ENCODE data around the gene LVRN.
A peak's percentile ranks its signal among the peaks of the same experiment; 100 is the strongest.

Gene LVRN

DNA sequence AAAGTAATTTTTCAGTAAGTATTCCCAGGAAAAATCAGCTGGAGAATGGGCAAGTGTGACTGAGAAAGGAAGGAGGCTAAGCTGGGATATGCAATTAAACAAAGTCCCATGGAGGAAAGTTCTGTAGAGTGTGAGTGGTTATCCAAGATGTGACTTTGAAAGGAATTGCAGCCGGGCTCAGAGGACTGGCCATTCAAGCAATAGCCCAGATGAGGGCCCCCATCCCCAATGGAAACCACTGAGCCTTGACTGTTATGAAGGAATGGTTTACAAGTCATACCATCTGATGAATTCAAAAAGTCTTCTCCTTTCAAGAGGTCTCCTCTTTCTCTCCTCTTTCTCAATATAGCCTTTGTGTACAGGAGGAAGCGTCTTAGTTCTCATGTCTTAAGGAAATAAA lies 6.5 kb downstream of the LVRN start:
- peaks cover 21% of the 10 kb centered on the region for H3K27me3 Mint-ChIP-seq (ENCODE audit: low read depth, poor library complexity)
- peaks cover 6% of the 10 kb centered on the region for H3K9me3 Mint-ChIP-seq
- no peak overlapping the region for H3K4me3 Mint-ChIP-seq
- no peaks in the 10 kb centered on the region for H3K36me3 Mint-ChIP-seq (ENCODE audit: low read depth)
- H3K27ac Mint-ChIP-seq, result no peak overlapping the region
- no peak for DNase-seq
- TF ChIP-seq CTCF (IDR thresholded peaks at IDR 0.05), result no peak
- H3K4me1 Mint-ChIP-seq, result peaks cover 8% of the 10 kb centered on the region

DNA sequence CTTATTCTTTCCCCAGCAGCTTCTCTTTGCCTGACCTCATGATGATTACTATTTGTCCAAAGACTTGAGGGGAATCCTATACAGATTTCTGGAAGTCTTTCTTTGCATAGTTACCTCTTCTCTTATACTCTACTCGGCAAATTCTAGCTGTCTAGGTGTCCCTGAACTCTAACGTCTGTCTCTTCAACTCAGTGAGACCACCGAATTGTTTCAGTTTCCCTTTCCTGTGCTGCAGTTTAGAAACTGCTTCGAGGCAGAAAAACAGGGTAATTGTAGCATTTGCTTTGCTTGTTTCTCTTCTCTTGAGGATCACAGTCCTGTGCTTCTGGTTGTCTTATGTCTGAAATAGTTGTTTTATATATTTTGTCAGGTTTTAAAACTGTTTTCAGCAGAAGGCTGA lies 14.8 kb downstream of the LVRN start:
- no peak for DNase-seq
- peaks cover 6% of the 10 kb centered on the region for H3K27me3 Mint-ChIP-seq (ENCODE audit: low read depth, poor library complexity)
- TF ChIP-seq CTCF (IDR thresholded peaks at IDR 0.05), result no peak
- H3K4me1 Mint-ChIP-seq, result peaks cover 24% of the 10 kb centered on the region
- no peak overlapping the region for H3K4me3 Mint-ChIP-seq
- no peaks in the 10 kb centered on the region for H3K36me3 Mint-ChIP-seq (ENCODE audit: low read depth)
- no peak overlapping the region for H3K27ac Mint-ChIP-seq
- H3K9me3 Mint-ChIP-seq, result peaks cover 18% of the 10 kb centered on the region

GRCh38 chr5:115977988-115978387 lies 15.7 kb downstream of the LVRN start:
- no peak overlapping the region for H3K27ac Mint-ChIP-seq
- DNase-seq, result no peak
- peaks cover 18% of the 10 kb centered on the region for H3K9me3 Mint-ChIP-seq
- no peaks in the 10 kb centered on the region for H3K36me3 Mint-ChIP-seq (ENCODE audit: low read depth)
- no peak for TF ChIP-seq CTCF (IDR thresholded peaks at IDR 0.05)
- H3K27me3 Mint-ChIP-seq (ENCODE audit: low read depth, poor library complexity), result peaks cover 9% of the 10 kb centered on the region
- peaks cover 24% of the 10 kb centered on the region for H3K4me1 Mint-ChIP-seq
- no peak overlapping the region for H3K4me3 Mint-ChIP-seq

DNA sequence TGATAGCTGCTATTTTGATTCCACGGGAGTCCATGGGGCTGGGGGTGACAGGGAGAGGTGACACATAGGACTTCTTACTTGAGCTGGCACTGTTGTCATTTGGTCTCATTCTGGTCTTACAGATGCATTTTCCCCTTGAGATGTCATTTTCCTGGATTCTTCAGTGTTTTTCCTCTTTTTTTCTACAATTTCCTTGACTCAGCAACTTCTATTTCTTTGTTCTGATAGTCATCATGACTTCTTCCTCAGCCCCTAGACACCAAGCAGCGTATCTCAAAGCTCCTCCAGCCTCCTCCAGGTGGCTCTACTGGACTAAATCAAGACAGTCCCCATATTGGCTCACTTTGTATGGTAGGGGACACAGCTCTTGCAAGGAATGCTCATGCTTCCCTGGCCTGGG lies 16.5 kb downstream of the LVRN start:
- Mint-ChIP-seq H3K27ac (peak overlapping the region; percentile 7), H3K4me3 (no peak overlapping the region), H3K4me1 (peaks cover 25% of the 10 kb centered on the region), H3K27me3 (ENCODE audit: low read depth, poor library complexity) (peaks cover 9% of the 10 kb centered on the region), H3K36me3 (ENCODE audit: low read depth) (no peaks in the 10 kb centered on the region), H3K9me3 (peaks cover 18% of the 10 kb centered on the region)
- no peak for DNase-seq
- TF ChIP-seq CTCF (IDR thresholded peaks at IDR 0.05), result no peak

DNA sequence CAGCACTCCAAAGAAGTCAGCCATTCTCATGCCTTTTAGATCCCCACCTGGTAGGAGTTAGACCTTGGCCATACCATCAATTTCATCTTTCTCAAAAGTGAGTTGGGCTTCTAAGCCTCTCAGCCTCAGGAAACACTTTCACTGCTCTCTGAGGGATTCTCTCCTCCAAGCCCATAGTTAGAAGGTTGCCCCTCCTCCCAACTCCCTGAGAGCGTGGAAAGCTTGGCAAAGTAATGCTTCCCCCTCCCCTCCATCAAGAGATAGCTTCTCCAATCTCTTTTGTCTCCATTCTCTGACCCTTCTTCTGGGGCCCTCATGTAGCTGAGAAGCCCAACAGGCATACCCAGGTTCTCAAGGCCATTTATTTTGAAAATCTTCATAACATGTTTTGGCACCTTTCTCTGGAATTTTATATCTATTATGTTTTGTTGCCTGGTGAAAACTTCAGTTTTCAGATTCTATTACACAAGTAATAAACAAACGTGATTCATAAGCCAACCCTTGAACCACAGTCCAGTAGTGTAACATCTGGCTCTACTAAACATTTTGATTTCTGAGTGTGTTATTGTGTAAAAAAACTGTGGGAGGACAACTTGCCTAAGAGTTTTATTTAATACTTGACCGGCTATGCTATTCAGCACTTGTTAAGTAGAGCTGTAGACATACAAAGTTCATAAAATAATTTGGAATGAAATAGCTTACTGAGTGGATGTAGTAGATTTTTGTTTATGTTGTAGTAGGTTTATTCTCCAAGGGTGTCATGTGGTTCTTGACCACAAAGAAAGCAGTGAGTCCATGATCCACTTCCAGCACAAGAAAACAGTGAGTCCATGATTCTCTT lies 17.1 kb downstream of the LVRN start:
- peaks cover 31% of the 10 kb centered on the region for H3K4me1 Mint-ChIP-seq
- no peak for TF ChIP-seq CTCF (IDR thresholded peaks at IDR 0.05)
- DNase-seq, result no peak
- peaks cover 18% of the 10 kb centered on the region for H3K9me3 Mint-ChIP-seq
- peaks cover 9% of the 10 kb centered on the region for H3K27me3 Mint-ChIP-seq (ENCODE audit: low read depth, poor library complexity)
- H3K4me3 Mint-ChIP-seq, result no peak overlapping the region
- H3K36me3 Mint-ChIP-seq (ENCODE audit: low read depth), result no peaks in the 10 kb centered on the region
- H3K27ac Mint-ChIP-seq, result no peak overlapping the region

- no peak for DNase-seq
- H3K9me3 Mint-ChIP-seq, result no peaks in the 10 kb centered on the region
- TF ChIP-seq CTCF (IDR thresholded peaks at IDR 0.05), result no peak
- H3K36me3 Mint-ChIP-seq (ENCODE audit: low read depth), result no peaks in the 10 kb centered on the region
- peak overlapping the region; percentile 55 for H3K27ac Mint-ChIP-seq
- H3K27me3 Mint-ChIP-seq (ENCODE audit: low read depth, poor library complexity), result peaks cover 3% of the 10 kb centered on the region
- no peak overlapping the region for H3K4me3 Mint-ChIP-seq
- peaks cover 19% of the 10 kb centered on the region for H3K4me1 Mint-ChIP-seq
Measured at GRCh38 chr5:115983519-115983918, 21.2 kb downstream of the LVRN start.

Measured in nephron progenitor cell (in vitro differentiated cells).